Smooth muscle cell (in vitro differentiated cells): ENCODE results near the gene TAS1R3. TPM values are rescaled to one million over a fixed set of nuclear protein-coding genes. Genes with fewer than 3 reads are reported as not detected.

Experiments
- DNase-seq: peaks from one replicate; lab custom pipeline; 2025; ENCODE audit not compliant: unreplicated experiment; lab: John Stamatoyannopoulos, UW
- H2AFZ ChIP-seq: fragments of 200-600 bp; sonication (generic); 2 replicates; pipeline ENCODE4 v1.6.0; 2016; ENCODE audit warnings: antibody characterized with exemption, low read depth, mild to moderate bottlenecking
- H3F3A ChIP-seq: fragments of 200-600 bp; sonication (generic); 2 replicates; pipeline ENCODE4 v1.6.0; 2017; ENCODE audit warnings: antibody characterized with exemption, low read depth
- H3K27ac ChIP-seq: fragments of 200-600 bp; sonication (generic); 2 replicates; pipeline ENCODE4 v1.5.1; 2016; ENCODE audit warnings: low read depth, mild to moderate bottlenecking
- H3K27me3 ChIP-seq: fragments of 200-600 bp; sonication (generic); 2 replicates; pipeline ENCODE4 v1.6.1; 2016; ENCODE audit warnings: low read depth, mild to moderate bottlenecking
- H3K36me3 ChIP-seq: fragments of 200-600 bp; sonication (generic); 2 replicates; pipeline ENCODE4 v1.5.1; 2016; ENCODE audit warnings: low read depth
- H3K4me1 ChIP-seq: fragments of 200-600 bp; sonication (generic); 2 replicates; pipeline ENCODE4 v1.5.1; 2016; ENCODE audit warnings: low read depth
- H3K4me2 ChIP-seq: fragments of 200-600 bp; sonication (generic); 2 replicates; pipeline ENCODE4 v1.6.0; 2016; ENCODE audit warnings: mild to moderate bottlenecking
- H3K4me3 ChIP-seq: fragments of 200-600 bp; sonication (generic); 2 replicates; pipeline ENCODE4 v1.5.1; 2016; ENCODE audit warnings: mild to moderate bottlenecking
- H3K79me2 ChIP-seq: fragments of 200-600 bp; sonication (generic); 2 replicates; pipeline ENCODE4 v1.6.0; 2016; ENCODE audit warnings: low read depth, mild to moderate bottlenecking
- H3K9ac ChIP-seq: fragments of 200-600 bp; sonication (generic); 2 replicates; pipeline ENCODE4 v1.6.0; 2016; ENCODE audit warnings: low read depth
- H3K9me3 ChIP-seq: fragments of 200-600 bp; sonication (generic); replicated peaks from 2 replicates; pipeline ENCODE4 v1.5.1; 2016; ENCODE audit warnings: low read depth
- H4K20me1 ChIP-seq: fragments of 200-600 bp; sonication (generic); 2 replicates; pipeline ENCODE4 v1.6.0; 2016; ENCODE audit warnings: low read depth
- CTCF ChIP-seq: fragments of 200-600 bp; sonication (generic); IDR thresholded peaks from 2 replicates; pipeline ENCODE4 v1.5.1; 2017; ENCODE audit warnings: borderline replicate concordance, mild to moderate bottlenecking, antibody characterized with exemption; ENCODE audit not compliant: insufficient read depth, poor library complexity, severe bottlenecking
- WGBS: methylation state at CpG from one replicate; pipeline ENCODE4 v1.1.7; 2016; ENCODE audit warnings: low lambda C conversion rate; 5-methylcytosine and 5-hydroxymethylcytosine counted together
- polyA plus RNA-seq: library from polyadenylated mRNA; unstranded; fragments of >200 nt; fragmentation: Nextera tagmentation; extraction: Ambion mirVana; gene quantifications from 2 replicates; pipeline ENCODE4 v1.2.1, GENCODE V29; 2016
- total RNA-seq: library from RNA; depleted of rRNA; stranded (reverse); fragments of >200 nt; gene quantifications from 2 replicates; pipeline ENCODE4 v1.2.3, GENCODE V29; 2014

The TAS1R3 gene
- total and polyA plus RNA-seq, 2 experiments from 2014 or later: 0.18 to 0.39 TPM

DNA sequence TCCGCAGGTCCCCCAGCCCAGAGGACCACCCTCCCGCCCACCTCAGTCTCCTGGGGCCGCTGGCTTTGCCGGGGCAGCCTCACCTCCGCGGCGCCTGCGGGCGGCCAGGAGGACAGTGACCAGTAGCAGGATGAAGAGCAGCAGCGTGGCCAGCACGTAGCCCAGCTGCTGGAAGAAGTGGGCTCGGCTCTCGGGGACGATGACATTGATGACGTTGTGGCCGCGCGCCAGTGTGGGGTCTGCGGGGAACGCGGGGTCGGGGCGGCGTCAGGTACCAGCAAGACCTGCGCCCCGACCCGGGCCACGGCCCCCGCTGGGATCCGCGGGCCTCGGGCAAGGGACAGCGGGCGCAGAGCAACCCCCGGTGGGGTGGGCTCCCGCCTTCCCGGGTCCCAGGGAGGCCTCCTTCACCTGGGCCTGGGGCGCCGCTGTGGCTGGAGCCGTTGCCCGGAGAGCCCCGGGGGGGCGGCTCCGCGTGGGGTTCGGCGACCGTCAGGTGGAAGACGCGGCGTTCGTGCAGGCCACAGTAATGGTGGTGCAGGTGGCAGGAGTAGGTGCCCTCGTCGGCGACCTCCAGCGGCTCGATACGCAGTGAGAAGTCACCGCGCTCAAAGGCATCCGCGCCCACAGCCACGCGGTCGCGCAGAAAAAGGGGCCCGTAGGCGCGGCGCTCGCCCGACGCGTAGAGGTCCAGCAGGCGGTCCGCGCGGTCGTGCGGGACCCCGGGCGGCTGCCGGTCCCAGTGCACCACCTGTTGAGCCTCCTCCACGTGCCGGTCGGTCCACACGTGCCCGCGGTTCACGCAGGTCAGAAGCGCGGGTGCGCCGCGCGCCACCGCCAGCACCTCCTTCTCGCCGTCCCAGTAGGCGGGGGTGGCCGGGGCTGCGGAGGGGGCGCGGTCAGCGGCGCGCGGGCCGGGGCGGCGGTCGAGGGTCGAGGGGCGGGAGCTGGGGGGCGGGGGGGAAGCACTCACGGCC lies 23.5 kb downstream of the TAS1R3 start:
- Histone ChIP-seq H3K9me3 (no peaks in the 10 kb centered on the region), H3K36me3 (no peaks in the 10 kb centered on the region), H3K27ac (no peak overlapping the region), H3K79me2 (peaks cover 51% of the 10 kb centered on the region), H3K27me3 (no peaks in the 10 kb centered on the region), H3K4me1 (peaks cover 31% of the 10 kb centered on the region), H3K4me2 (peak overlapping the region; percentile 92), H3K9ac (no peak overlapping the region), H3K4me3 (no peak overlapping the region), H3F3A (peaks cover 24% of the 10 kb centered on the region), H2AFZ (no peak overlapping the region), H4K20me1 (peaks cover 63% of the 10 kb centered on the region)
- no peak for DNase-seq
- 67% methylated on average over 76 of the region's 116 CpGs for WGBS
- TF ChIP-seq CTCF: no peak

DNA sequence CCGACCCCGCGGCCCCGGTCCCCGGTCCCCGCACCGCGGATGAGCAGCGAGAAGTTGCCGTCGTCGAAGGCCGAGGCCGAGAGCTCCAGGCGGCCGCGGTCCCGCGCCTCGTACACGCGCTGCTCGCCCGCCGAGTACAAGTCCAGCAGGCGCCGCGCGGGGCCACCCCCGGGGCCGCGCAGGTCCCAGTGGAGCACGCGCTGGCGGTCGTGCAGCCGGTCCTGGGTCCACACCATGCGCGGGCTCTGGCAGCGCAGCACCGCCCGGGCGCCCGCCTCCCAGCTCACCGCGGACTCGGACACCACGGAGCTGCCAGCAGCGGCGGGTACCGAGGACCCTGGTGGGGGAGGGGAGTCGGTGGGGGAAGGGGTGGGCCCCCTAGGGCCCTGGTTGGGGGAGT lies 24.3 kb downstream of the TAS1R3 start:
- Histone ChIP-seq H3K9me3 (no peaks in the 10 kb centered on the region), H3K4me1 (peaks cover 38% of the 10 kb centered on the region), H3F3A (peaks cover 27% of the 10 kb centered on the region), H3K4me2 (peak overlapping the region; percentile 92), H3K36me3 (no peaks in the 10 kb centered on the region), H3K27ac (no peak overlapping the region), H4K20me1 (peaks cover 63% of the 10 kb centered on the region), H3K4me3 (peak overlapping the region; percentile 64), H3K9ac (no peak overlapping the region), H3K27me3 (no peaks in the 10 kb centered on the region), H2AFZ (no peak overlapping the region), H3K79me2 (peaks cover 51% of the 10 kb centered on the region)
- no peak for DNase-seq
- no peak for TF ChIP-seq CTCF
- 20% methylated on average over 12 of the region's 52 CpGs for WGBS

- Histone ChIP-seq H3K27me3 (no peaks in the 10 kb centered on the region), H3K4me1 (peaks cover 44% of the 10 kb centered on the region), H3K4me3 (peak overlapping the region; percentile 64), H3K79me2 (peaks cover 51% of the 10 kb centered on the region), H4K20me1 (peaks cover 63% of the 10 kb centered on the region), H3F3A (peaks cover 33% of the 10 kb centered on the region), H3K9me3 (no peaks in the 10 kb centered on the region), H3K4me2 (peak overlapping the region; percentile 92), H3K9ac (peak overlapping the region; percentile 85), H3K36me3 (no peaks in the 10 kb centered on the region), H3K27ac (peak overlapping the region; percentile 96), H2AFZ (no peak overlapping the region)
- 50% methylated on average over 1 of the region's 8 CpGs for WGBS
- DNase-seq: no peak
- TF ChIP-seq CTCF: no peak
Observed at GRCh38 chr1:1356166-1356795, 25.2 kb downstream of the TAS1R3 start.
